Measurements from ENCODE around the gene ARSI. TPM values are rescaled to one million over a fixed set of nuclear protein-coding genes. Genes with fewer than 3 reads are reported as not detected.

The ARSI gene
- total and polyA plus RNA-seq, 4 donors, result 0.23 to 0.51 (median 0.33) TPM; not detected in 1

- TF ChIP-seq HNF4G (IDR thresholded peaks at IDR 0.05) (no peak), RAD21 (IDR thresholded peaks at IDR 0.05) (no peak), EGR1 (IDR thresholded peaks at IDR 0.05; ENCODE audit: low read depth in 2 of 2) (no peak), ATF3 (IDR thresholded peaks at IDR 0.05) (no peak), JUND (IDR thresholded peaks at IDR 0.05) (no peak), GABPA (IDR thresholded peaks at IDR 0.05 in 1 of 2, conservative IDR thresholded peaks at IDR 0.05 in 1 of 2) (no peak), NR2F2 (IDR thresholded peaks at IDR 0.05) (no peak), TAF1 (conservative IDR thresholded peaks at IDR 0.05) (no peak), MAX (IDR thresholded peaks at IDR 0.05) (no peak), FOXA2 (IDR thresholded peaks at IDR 0.05) (no peak), SP1 (IDR thresholded peaks at IDR 0.05) (no peak), FOXA1 (IDR thresholded peaks at IDR 0.05) (no peak), YY1 (IDR thresholded peaks at IDR 0.05) (no peak), HNF4A (conservative IDR thresholded peaks at IDR 0.05) (no peak)
- TF ChIP-seq, protein P1, sequence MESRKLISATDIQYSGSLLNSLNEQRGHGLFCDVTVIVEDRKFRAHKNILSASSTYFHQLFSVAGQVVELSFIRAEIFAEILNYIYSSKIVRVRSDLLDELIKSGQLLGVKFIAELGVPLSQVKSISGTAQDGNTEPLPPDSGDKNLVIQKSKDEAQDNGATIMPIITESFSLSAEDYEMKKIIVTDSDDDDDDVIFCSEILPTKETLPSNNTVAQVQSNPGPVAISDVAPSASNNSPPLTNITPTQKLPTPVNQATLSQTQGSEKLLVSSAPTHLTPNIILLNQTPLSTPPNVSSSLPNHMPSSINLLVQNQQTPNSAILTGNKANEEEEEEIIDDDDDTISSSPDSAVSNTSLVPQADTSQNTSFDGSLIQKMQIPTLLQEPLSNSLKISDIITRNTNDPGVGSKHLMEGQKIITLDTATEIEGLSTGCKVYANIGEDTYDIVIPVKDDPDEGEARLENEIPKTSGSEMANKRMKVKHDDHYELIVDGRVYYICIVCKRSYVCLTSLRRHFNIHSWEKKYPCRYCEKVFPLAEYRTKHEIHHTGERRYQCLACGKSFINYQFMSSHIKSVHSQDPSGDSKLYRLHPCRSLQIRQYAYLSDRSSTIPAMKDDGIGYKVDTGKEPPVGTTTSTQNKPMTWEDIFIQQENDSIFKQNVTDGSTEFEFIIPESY (IDR thresholded peaks at IDR 0.05), result no peak
- WGBS, result 93% methylated on average over 1 of the region's 1 CpG
- no peak overlapping the region for H3K9ac ChIP-seq (ENCODE audit: low read depth in 1 of 2, low read length in 2 of 2)
- H3K36me3 ChIP-seq (ENCODE audit: control insufficient read depth in 4 of 4, insufficient read depth in 3 of 4, low read depth in 1 of 4, low read length in 3 of 4), result no peaks in the 10 kb centered on the region
- H3K27ac ChIP-seq (ENCODE audit: low read depth in 1 of 2, low read length in 2 of 2), result no peak overlapping the region
- no peak for DNase-seq (ENCODE audit: low spot score)
- no peak overlapping the region for H3K4me3 ChIP-seq (ENCODE audit: low read depth in 1 of 3, low read length in 3 of 3)
- H3K27me3 ChIP-seq (ENCODE audit: control insufficient read depth in 4 of 4, insufficient read depth in 4 of 4, low read length in 3 of 4), result no peaks in the 10 kb centered on the region
- no peaks in the 10 kb centered on the region for H3K9me3 ChIP-seq (ENCODE audit: control insufficient read depth in 4 of 4, low read length in 3 of 4)
- H3K4me1 ChIP-seq (ENCODE audit: control insufficient read depth in 4 of 4, insufficient read depth in 4 of 4, low read length in 3 of 4), result no peaks in the 10 kb centered on the region
These were observed 7.2 kb upstream of the ARSI start for GRCh38 chr5:150309886-150310239.

DNA sequence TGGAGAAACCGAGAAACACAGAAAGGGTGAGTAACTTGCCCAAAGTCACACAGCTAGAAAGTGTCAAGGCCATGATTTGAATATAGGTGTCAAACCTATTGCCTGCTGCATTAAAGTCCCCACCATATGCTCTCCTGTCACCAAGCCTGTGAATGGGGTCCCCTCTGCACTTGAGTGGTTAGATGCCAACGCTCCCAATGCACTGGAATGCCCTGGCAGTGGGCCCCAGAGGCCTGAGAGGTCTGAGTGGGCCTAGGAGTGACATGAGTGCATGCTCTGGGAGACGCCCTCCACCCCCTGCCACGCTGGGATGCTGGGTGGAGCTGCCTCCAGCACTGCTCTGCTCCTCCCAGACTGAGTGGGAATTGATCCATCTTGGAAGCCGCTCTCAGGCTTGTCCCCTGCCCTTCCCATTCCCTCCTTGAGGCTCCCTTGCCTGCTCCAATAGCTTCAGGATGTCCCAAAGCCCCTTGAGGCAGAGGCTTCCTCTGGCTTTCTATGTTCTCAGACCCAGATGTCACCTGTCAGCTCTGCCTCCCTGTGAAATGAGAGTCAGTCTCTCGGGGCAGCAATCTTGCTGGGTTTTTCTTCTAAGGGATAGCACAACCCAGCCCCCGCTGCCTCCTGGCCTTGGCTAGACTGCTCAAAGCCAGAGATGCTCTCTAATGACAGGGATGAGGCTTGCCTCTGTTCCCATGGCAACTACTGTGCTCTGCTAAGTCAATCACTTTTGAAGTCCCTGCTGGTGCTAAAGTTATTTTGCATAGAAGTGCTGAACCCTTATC is 6.6 kb upstream of the ARSI start:
- H3K9ac ChIP-seq (ENCODE audit: low read depth in 1 of 2, low read length in 2 of 2), result no peak overlapping the region
- no peaks in the 10 kb centered on the region for H3K27me3 ChIP-seq (ENCODE audit: control insufficient read depth in 4 of 4, insufficient read depth in 4 of 4, low read length in 3 of 4)
- H3K27ac ChIP-seq (ENCODE audit: low read depth in 1 of 2, low read length in 2 of 2), result no peak overlapping the region
- no peaks in the 10 kb centered on the region for H3K4me1 ChIP-seq (ENCODE audit: control insufficient read depth in 4 of 4, insufficient read depth in 4 of 4, low read length in 3 of 4)
- no peak for TF ChIP-seq SP1 (IDR thresholded peaks at IDR 0.05)
- TF ChIP-seq, protein P2, sequence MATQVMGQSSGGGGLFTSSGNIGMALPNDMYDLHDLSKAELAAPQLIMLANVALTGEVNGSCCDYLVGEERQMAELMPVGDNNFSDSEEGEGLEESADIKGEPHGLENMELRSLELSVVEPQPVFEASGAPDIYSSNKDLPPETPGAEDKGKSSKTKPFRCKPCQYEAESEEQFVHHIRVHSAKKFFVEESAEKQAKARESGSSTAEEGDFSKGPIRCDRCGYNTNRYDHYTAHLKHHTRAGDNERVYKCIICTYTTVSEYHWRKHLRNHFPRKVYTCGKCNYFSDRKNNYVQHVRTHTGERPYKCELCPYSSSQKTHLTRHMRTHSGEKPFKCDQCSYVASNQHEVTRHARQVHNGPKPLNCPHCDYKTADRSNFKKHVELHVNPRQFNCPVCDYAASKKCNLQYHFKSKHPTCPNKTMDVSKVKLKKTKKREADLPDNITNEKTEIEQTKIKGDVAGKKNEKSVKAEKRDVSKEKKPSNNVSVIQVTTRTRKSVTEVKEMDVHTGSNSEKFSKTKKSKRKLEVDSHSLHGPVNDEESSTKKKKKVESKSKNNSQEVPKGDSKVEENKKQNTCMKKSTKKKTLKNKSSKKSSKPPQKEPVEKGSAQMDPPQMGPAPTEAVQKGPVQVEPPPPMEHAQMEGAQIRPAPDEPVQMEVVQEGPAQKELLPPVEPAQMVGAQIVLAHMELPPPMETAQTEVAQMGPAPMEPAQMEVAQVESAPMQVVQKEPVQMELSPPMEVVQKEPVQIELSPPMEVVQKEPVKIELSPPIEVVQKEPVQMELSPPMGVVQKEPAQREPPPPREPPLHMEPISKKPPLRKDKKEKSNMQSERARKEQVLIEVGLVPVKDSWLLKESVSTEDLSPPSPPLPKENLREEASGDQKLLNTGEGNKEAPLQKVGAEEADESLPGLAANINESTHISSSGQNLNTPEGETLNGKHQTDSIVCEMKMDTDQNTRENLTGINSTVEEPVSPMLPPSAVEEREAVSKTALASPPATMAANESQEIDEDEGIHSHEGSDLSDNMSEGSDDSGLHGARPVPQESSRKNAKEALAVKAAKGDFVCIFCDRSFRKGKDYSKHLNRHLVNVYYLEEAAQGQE (IDR thresholded peaks at IDR 0.05), result no peak
- no peak for TF ChIP-seq EGR1 (IDR thresholded peaks at IDR 0.05; ENCODE audit: low read depth in 2 of 2)
- no peak for TF ChIP-seq TAF1 (conservative IDR thresholded peaks at IDR 0.05)
- no peak for TF ChIP-seq RXRA (IDR thresholded peaks at IDR 0.05)
- TF ChIP-seq MAX (IDR thresholded peaks at IDR 0.05), result no peak
- no peak for TF ChIP-seq ATF3 (IDR thresholded peaks at IDR 0.05)
- no peak for TF ChIP-seq FOXA2 (IDR thresholded peaks at IDR 0.05)
- no peak for TF ChIP-seq JUND (IDR thresholded peaks at IDR 0.05)
- TF ChIP-seq HNF4G (IDR thresholded peaks at IDR 0.05), result no peak
- no peak for TF ChIP-seq RAD21 (IDR thresholded peaks at IDR 0.05)
- TF ChIP-seq, protein P1 (IDR thresholded peaks at IDR 0.05), result no peak
- TF ChIP-seq HNF4A (conservative IDR thresholded peaks at IDR 0.05), result no peak
- TF ChIP-seq FOXA1 (IDR thresholded peaks at IDR 0.05), result no peak
- TF ChIP-seq, protein P3, sequence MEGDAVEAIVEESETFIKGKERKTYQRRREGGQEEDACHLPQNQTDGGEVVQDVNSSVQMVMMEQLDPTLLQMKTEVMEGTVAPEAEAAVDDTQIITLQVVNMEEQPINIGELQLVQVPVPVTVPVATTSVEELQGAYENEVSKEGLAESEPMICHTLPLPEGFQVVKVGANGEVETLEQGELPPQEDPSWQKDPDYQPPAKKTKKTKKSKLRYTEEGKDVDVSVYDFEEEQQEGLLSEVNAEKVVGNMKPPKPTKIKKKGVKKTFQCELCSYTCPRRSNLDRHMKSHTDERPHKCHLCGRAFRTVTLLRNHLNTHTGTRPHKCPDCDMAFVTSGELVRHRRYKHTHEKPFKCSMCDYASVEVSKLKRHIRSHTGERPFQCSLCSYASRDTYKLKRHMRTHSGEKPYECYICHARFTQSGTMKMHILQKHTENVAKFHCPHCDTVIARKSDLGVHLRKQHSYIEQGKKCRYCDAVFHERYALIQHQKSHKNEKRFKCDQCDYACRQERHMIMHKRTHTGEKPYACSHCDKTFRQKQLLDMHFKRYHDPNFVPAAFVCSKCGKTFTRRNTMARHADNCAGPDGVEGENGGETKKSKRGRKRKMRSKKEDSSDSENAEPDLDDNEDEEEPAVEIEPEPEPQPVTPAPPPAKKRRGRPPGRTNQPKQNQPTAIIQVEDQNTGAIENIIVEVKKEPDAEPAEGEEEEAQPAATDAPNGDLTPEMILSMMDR (IDR thresholded peaks at IDR 0.05; ENCODE audit: low read depth, low read length, missing input control), result no peak
- DNase-seq (ENCODE audit: low spot score), result no peak
- peaks cover 0 to 1% (median 0%) of the 10 kb centered on the region in 4 donors for H3K36me3 ChIP-seq (ENCODE audit: control insufficient read depth in 4 of 4, insufficient read depth in 3 of 4, low read depth in 1 of 4, low read length in 3 of 4)
- no peak overlapping the region for H3K4me3 ChIP-seq (ENCODE audit: low read depth in 1 of 3, low read length in 3 of 3)
- WGBS, result 85% methylated on average over 7 of the region's 7 CpGs
- H3K9me3 ChIP-seq (ENCODE audit: control insufficient read depth in 4 of 4, low read length in 3 of 4), result no peaks in the 10 kb centered on the region

Measured in liver (tissue), 9 donors.